HAP-1 (cell line): ENCODE measurements around the gene CEP192.

Source experiments
- DNase-seq, 2 experiments: peaks; one replicate each; pipeline ENCODE4 v3.0.0-alpha.2; 2016 to 2020; ENCODE audit warnings: low spot score in 2 of 2
- H3K27me3 ChIP-seq: fragments of 250-450 bp; sonication (Bioruptor Pico); 2 replicates; pipeline ENCODE4 v1.5.1; 2020; ENCODE audit warnings: low read depth, mild to moderate bottlenecking, moderate library complexity
- H3K36me3 ChIP-seq: fragments of 250-450 bp; sonication (Bioruptor Pico); replicated peaks from 2 replicates; pipeline ENCODE4 v1.5.1; 2020; ENCODE audit warnings: mild to moderate bottlenecking
- H3K4me1 ChIP-seq: fragments of 250-450 bp; sonication (Bioruptor Pico); 2 replicates; pipeline ENCODE4 v1.5.1; 2020; ENCODE audit warnings: mild to moderate bottlenecking
- H3K4me3 ChIP-seq: fragments of 250-450 bp; sonication (Bioruptor Pico); 2 replicates; pipeline ENCODE4 v1.5.1; 2020; ENCODE audit warnings: mild to moderate bottlenecking, moderate library complexity
- H3K9me3 ChIP-seq: fragments of 250-450 bp; sonication (Bioruptor Pico); 2 replicates; pipeline ENCODE4 v1.5.1; 2020; ENCODE audit warnings: mild to moderate bottlenecking, moderate library complexity
- in situ Hi-C: fragments of 300-500 bp; cut with MboI; formaldehyde crosslinking; loops from 3 replicates; pipeline ENCODE4 v1.14.3; 2020; ENCODE audit warnings: low sequenced_read_pairs, inconsistent platforms, mixed read lengths

The CEP192 gene

GRCh38 chr18:12990967-12991820, at the start of gene CEP192:
TSS of gene CEP192 (plus strand) at chr18:12991362. CDS start at chr18:12999425, 8,063 bp downstream.
- H3K27me3 ChIP-seq, result no peaks in the 10 kb centered on the region
- H3K36me3 ChIP-seq, result peaks cover 3% of the 10 kb centered on the region; the same call in 1 of the 2 replicates
- peak within 1 kb of the TSS; percentile 85 for H3K4me3 ChIP-seq
- peaks cover 3% of the 10 kb centered on the region; the same call in 1 of the 2 replicates for H3K4me1 ChIP-seq
- H3K9me3 ChIP-seq, result no peaks in the 10 kb centered on the region
- peak; percentile 98 for DNase-seq
- in situ Hi-C loops, result no loop called here

- H3K27me3 ChIP-seq, result no peaks in the 10 kb centered on the region
- H3K4me1 ChIP-seq, result peaks cover 7% of the 10 kb centered on the region
- no peaks in the 10 kb centered on the region; the same call in 1 of the 2 replicates for H3K36me3 ChIP-seq
- H3K9me3 ChIP-seq, result no peaks in the 10 kb centered on the region
- H3K4me3 ChIP-seq, result no peak overlapping the region
- in situ Hi-C loops, result loop anchor here (25.0 kb wide), 1 partner anchor 556 kb away; the partner anchor contains the start of gene AFG3L2
- DNase-seq, result no peak
Observed at GRCh38 chr18:12943215-12943614, 47.9 kb upstream of the CEP192 start.

- no peak overlapping the region for H3K4me3 ChIP-seq
- H3K36me3 ChIP-seq, result peaks cover 6% of the 10 kb centered on the region
- DNase-seq, result no peak
- in situ Hi-C loops, result loop anchor here (25.0 kb wide), 1 partner anchor 557 kb away; the partner anchor contains the start of gene AFG3L2
- peaks cover 10% of the 10 kb centered on the region for H3K4me1 ChIP-seq
- H3K27me3 ChIP-seq, result no peaks in the 10 kb centered on the region
- H3K9me3 ChIP-seq, result peaks cover 3% of the 10 kb centered on the region; the same call in 1 of the 2 replicates
Observed at GRCh38 chr18:12944709-12945108, 46.5 kb upstream of the CEP192 start.

- peak; percentile 67 to 68 for DNase-seq
- H3K27me3 ChIP-seq, result no peaks in the 10 kb centered on the region
- peaks cover 3% of the 10 kb centered on the region; the same call in 1 of the 2 replicates for H3K9me3 ChIP-seq
- peak overlapping the region; percentile 55 for H3K4me3 ChIP-seq
- peaks cover 10% of the 10 kb centered on the region for H3K36me3 ChIP-seq
- peaks cover 19% of the 10 kb centered on the region for H3K4me1 ChIP-seq
- in situ Hi-C loops, result loop anchor here (25.0 kb wide), 1 partner anchor 559 kb away; the partner anchor contains the start of gene AFG3L2
Observed at GRCh38 chr18:12946549-12947284, 44.4 kb upstream of the CEP192 start.

- in situ Hi-C loops, result loop anchor here (25.0 kb wide), 1 partner anchor 560 kb away; the partner anchor contains the start of gene AFG3L2
- Histone ChIP-seq H3K4me1 (peaks cover 19% of the 10 kb centered on the region), H3K36me3 (peaks cover 10% of the 10 kb centered on the region), H3K9me3 (peaks cover 3% of the 10 kb centered on the region; the same call in 1 of the 2 replicates), H3K4me3 (peak within 1 kb of the TSS; percentile 71), H3K27me3 (no peaks in the 10 kb centered on the region)
- peak; percentile 95 to 100 for DNase-seq
Observed at GRCh38 chr18:12947285-12948049, 43.7 kb upstream of the CEP192 start, which contains the start of gene SEH1L. TSS of gene SEH1L (plus strand) at chr18:12948011. CDS start at chr18:12948122, 111 bp downstream.

- in situ Hi-C loops, result loop anchor here (25.0 kb wide), 1 partner anchor 561 kb away; the partner anchor contains the start of gene AFG3L2
Observed at GRCh38 chr18:12948050-12948804, 42.9 kb upstream of the CEP192 start.

GRCh38 chr18:12958478-12958877, 32.7 kb upstream of the CEP192 start:
- Histone ChIP-seq H3K27me3 (no peaks in the 10 kb centered on the region), H3K4me3 (no peak overlapping the region), H3K9me3 (no peaks in the 10 kb centered on the region), H3K4me1 (no peaks in the 10 kb centered on the region), H3K36me3 (peaks cover 47% of the 10 kb centered on the region)
- in situ Hi-C loops, result no loop called here
- DNase-seq, result no peak

More at GRCh38 chr18:12948050-12948804, 42.9 kb upstream of the CEP192 start:
- Histone ChIP-seq H3K9me3 (peaks cover 3% of the 10 kb centered on the region; the same call in 1 of the 2 replicates), H3K36me3 (peaks cover 15% of the 10 kb centered on the region), H3K4me3 (peak overlapping the region; percentile 71), H3K4me1 (peaks cover 19% of the 10 kb centered on the region), H3K27me3 (no peaks in the 10 kb centered on the region)
- DNase-seq, result peak; percentile 87 to 96

- Histone ChIP-seq H3K27me3 (no peaks in the 10 kb centered on the region), H3K36me3 (peaks cover 55% of the 10 kb centered on the region), H3K4me3 (no peak overlapping the region), H3K9me3 (no peaks in the 10 kb centered on the region), H3K4me1 (no peaks in the 10 kb centered on the region)
- no peak for DNase-seq
- in situ Hi-C loops, result no loop called here
Observed at GRCh38 chr18:12960395-12960794, 30.8 kb upstream of the CEP192 start.

GRCh38 chr18:12960853-12961397, 30.2 kb upstream of the CEP192 start:
- in situ Hi-C loops, result no loop called here
- Histone ChIP-seq H3K27me3 (no peaks in the 10 kb centered on the region), H3K4me1 (no peaks in the 10 kb centered on the region), H3K4me3 (no peak overlapping the region), H3K36me3 (peaks cover 59% of the 10 kb centered on the region), H3K9me3 (no peaks in the 10 kb centered on the region)
- no peak for DNase-seq

GRCh38 chr18:12963069-12963468, 28.1 kb upstream of the CEP192 start:
- in situ Hi-C loops, result no loop called here
- Histone ChIP-seq H3K4me1 (peaks cover 4% of the 10 kb centered on the region; the same call in 1 of the 2 replicates), H3K4me3 (no peak overlapping the region), H3K36me3 (peaks cover 56% of the 10 kb centered on the region), H3K27me3 (no peaks in the 10 kb centered on the region), H3K9me3 (no peaks in the 10 kb centered on the region)
- DNase-seq, result no peak

- Histone ChIP-seq H3K27me3 (no peaks in the 10 kb centered on the region), H3K4me3 (no peak overlapping the region), H3K4me1 (peaks cover 4% of the 10 kb centered on the region; the same call in 1 of the 2 replicates), H3K9me3 (no peaks in the 10 kb centered on the region), H3K36me3 (peaks cover 54% of the 10 kb centered on the region)
- DNase-seq, result no peak
- in situ Hi-C loops, result no loop called here
Observed at GRCh38 chr18:12968115-12968514, 23.0 kb upstream of the CEP192 start.

- DNase-seq, result no peak
- H3K27me3 ChIP-seq, result no peaks in the 10 kb centered on the region
- H3K4me3 ChIP-seq, result no peak overlapping the region
- no peaks in the 10 kb centered on the region for H3K9me3 ChIP-seq
- H3K36me3 ChIP-seq, result peaks cover 50% of the 10 kb centered on the region
- H3K4me1 ChIP-seq, result peaks cover 4% of the 10 kb centered on the region; the same call in 1 of the 2 replicates
- in situ Hi-C loops, result no loop called here
Observed at GRCh38 chr18:12968619-12969018, 22.5 kb upstream of the CEP192 start.
